Nephron progenitor cell (in vitro differentiated cells): Measurements from ENCODE around the gene GNGT1.
A peak's percentile ranks its signal among the peaks of the same experiment; 100 is the strongest.

ENCODE experiments used
- DNase-seq: peaks from one replicate; pipeline ENCODE4 v3.0.0; 2021
- H3K27ac Mint-ChIP-seq: 2 replicates; pipeline ENCODE4 v1.8.0; 2021; ENCODE audit warnings: mild to moderate bottlenecking, moderate library complexity, mixed read lengths
- H3K27me3 Mint-ChIP-seq: 2 replicates; pipeline ENCODE4 v1.8.0; 2021; ENCODE audit warnings: mild to moderate bottlenecking, low read depth, mixed read lengths; ENCODE audit not compliant: poor library complexity
- H3K36me3 Mint-ChIP-seq: 2 replicates; pipeline ENCODE4 v1.8.0; 2021; ENCODE audit warnings: low read depth, mixed read lengths
- H3K4me1 Mint-ChIP-seq: 2 replicates; pipeline ENCODE4 v1.8.0; 2021; ENCODE audit warnings: mixed read lengths
- H3K4me3 Mint-ChIP-seq: 2 replicates; pipeline ENCODE4 v1.8.0; 2021; ENCODE audit warnings: mild to moderate bottlenecking, moderate library complexity, mixed read lengths
- H3K9me3 Mint-ChIP-seq: 2 replicates; pipeline ENCODE4 v1.8.0; 2021; ENCODE audit warnings: mild to moderate bottlenecking, moderate library complexity, mixed read lengths
- CTCF ChIP-seq: fragments of 200-600 bp; sonication (generic); IDR thresholded peaks from 2 replicates; pipeline ENCODE4 v1.5.0; 2021; ENCODE audit warnings: antibody characterized with exemption

Gene GNGT1

GRCh38 chr7:93883917-93884345 lies 22.4 kb upstream of the GNGT1 start:
- Mint-ChIP-seq H3K27me3 (peaks cover 27% of the 10 kb centered on the region), H3K9me3 (peaks cover 11% of the 10 kb centered on the region), H3K4me1 (no peaks in the 10 kb centered on the region), H3K36me3 (no peaks in the 10 kb centered on the region), H3K4me3 (no peak overlapping the region), H3K27ac (no peak overlapping the region)
- DNase-seq = no peak
- TF ChIP-seq CTCF = no peak

GRCh38 chr7:93884541-93884940 lies 21.8 kb upstream of the GNGT1 start:
- Mint-ChIP-seq H3K36me3 (no peaks in the 10 kb centered on the region), H3K9me3 (peaks cover 8% of the 10 kb centered on the region), H3K27me3 (peaks cover 33% of the 10 kb centered on the region), H3K27ac (no peak overlapping the region), H3K4me1 (peaks cover 3% of the 10 kb centered on the region), H3K4me3 (no peak overlapping the region)
- TF ChIP-seq CTCF = no peak
- DNase-seq = no peak

GRCh38 chr7:93889261-93889660 lies 17.1 kb upstream of the GNGT1 start:
- Mint-ChIP-seq H3K9me3 (no peaks in the 10 kb centered on the region), H3K27ac (no peak overlapping the region), H3K4me1 (peaks cover 14% of the 10 kb centered on the region), H3K4me3 (peak overlapping the region; percentile 97), H3K27me3 (peaks cover 76% of the 10 kb centered on the region), H3K36me3 (no peaks in the 10 kb centered on the region)
- no peak for DNase-seq
- no peak for TF ChIP-seq CTCF

GRCh38 chr7:93890041-93890463 lies 16.3 kb upstream of the GNGT1 start:
- H3K27ac Mint-ChIP-seq = no peak overlapping the region
- no peaks in the 10 kb centered on the region for H3K9me3 Mint-ChIP-seq
- DNase-seq = peak; percentile 46
- peaks cover 14% of the 10 kb centered on the region for H3K4me1 Mint-ChIP-seq
- H3K36me3 Mint-ChIP-seq = no peaks in the 10 kb centered on the region
- TF ChIP-seq CTCF = no peak
- peak overlapping the region; percentile 97 for H3K4me3 Mint-ChIP-seq
- H3K27me3 Mint-ChIP-seq = peaks cover 78% of the 10 kb centered on the region

- H3K27me3 Mint-ChIP-seq = peaks cover 79% of the 10 kb centered on the region
- no peak for TF ChIP-seq CTCF
- no peaks in the 10 kb centered on the region for H3K9me3 Mint-ChIP-seq
- peak within 1 kb of the TSS; percentile 97 for H3K4me3 Mint-ChIP-seq
- no peak within 1 kb of the TSS for H3K27ac Mint-ChIP-seq
- H3K4me1 Mint-ChIP-seq = peaks cover 14% of the 10 kb centered on the region
- no peaks in the 10 kb centered on the region for H3K36me3 Mint-ChIP-seq
- peak; percentile 78 for DNase-seq
Measured at GRCh38 chr7:93890464-93891068, 15.8 kb upstream of the GNGT1 start, which contains the start of gene TFPI2. Gene TFPI2, minus strand, starts transcription at chr7:93890753. Its CDS starts 75 bp downstream, at chr7:93890678.

GRCh38 chr7:93894426-93894825 lies 11.9 kb upstream of the GNGT1 start:
- H3K36me3 Mint-ChIP-seq = no peaks in the 10 kb centered on the region
- TF ChIP-seq CTCF = no peak
- peaks cover 67% of the 10 kb centered on the region for H3K27me3 Mint-ChIP-seq
- H3K4me1 Mint-ChIP-seq = peaks cover 13% of the 10 kb centered on the region
- no peak overlapping the region for H3K4me3 Mint-ChIP-seq
- H3K27ac Mint-ChIP-seq = no peak overlapping the region
- H3K9me3 Mint-ChIP-seq = no peaks in the 10 kb centered on the region
- DNase-seq = no peak
